GM12878 (cell line): ENCODE results near the gene ATF6B. TPM values are rescaled to one million over a fixed set of nuclear protein-coding genes. Genes with fewer than 3 reads are reported as not detected.

Experiments used
- ATF3 ChIP-seq: IDR thresholded peaks from 2 replicates; pipeline ENCODE4 v1.6.1; 2011; ENCODE audit warnings: low read depth, mild to moderate bottlenecking, low read length, moderate library complexity, borderline replicate concordance; ENCODE audit errors: extremely low read depth
- HDAC2 ChIP-seq: fragments of 200-600 bp; sonication (generic); IDR thresholded peaks from 2 replicates; pipeline ENCODE4 v1.6.1; 2017
- MAX ChIP-seq: IDR thresholded peaks from 2 replicates; pipeline ENCODE4 v1.6.1; 2012; ENCODE audit warnings: low read depth, low read length, improper control_type of control experiment
- NFIC ChIP-seq: IDR thresholded peaks from 2 replicates; pipeline ENCODE4 v1.6.1; 2012; ENCODE audit warnings: low read depth, mild to moderate bottlenecking, inconsistent platforms, low read length, moderate library complexity
- PBX3 ChIP-seq: IDR thresholded peaks from 2 replicates; pipeline ENCODE4 v1.6.1; 2011; ENCODE audit warnings: mild to moderate bottlenecking, low read depth, low read length, moderate library complexity; ENCODE audit not compliant: insufficient replicate concordance
- YBX1 ChIP-seq: fragments of 450-650 bp; IDR thresholded peaks from 2 replicates; pipeline ENCODE4 v1.6.1; 2016; ENCODE audit warnings: antibody characterized with exemption
- ZNF687 ChIP-seq: fragments of 450-650 bp; IDR thresholded peaks from 2 replicates; pipeline ENCODE4 v1.6.1; 2017; ENCODE audit warnings: mild to moderate bottlenecking, moderate library complexity
- polyA plus RNA-seq, 11 experiments: library from polyadenylated mRNA; depleted of rRNA in 4 of 11; unstranded in 6 of 11; stranded (reverse) in 5 of 11; fragments of >200 nt; fragmentation: Nextera tagmentation in 4 of 11; fragmentation: Illumina TruSeq in 1 of 11; extraction: Ambion mirVana in 4 of 11; extraction: Trizol in 1 of 11; gene quantifications; 1 replicate in 1 of 11; 2 replicates in 10 of 11; pipeline versions ENCODE4 v1.2.1 to v1.2.3, GENCODE V29; 2011 to 2016; ENCODE audit warnings: inconsistent platforms in 2 of 11, missing spikeins in 2 of 11, low read depth in 1 of 11
- total RNA-seq, 4 experiments: library from RNA; depleted of rRNA in 3 of 4; stranded (reverse); fragments of >200 nt in 3 of 4; fragmentation: Illumina TruSeq in 1 of 4; extraction: Trizol in 1 of 4; gene quantifications; 2 replicates each; pipeline versions ENCODE4 v1.2.1 to v1.2.3, GENCODE V29; 2013 to 2021

Gene ATF6B
- total and polyA plus RNA-seq, 10 of the 15 experiments (the other 5 are each of a cell fraction or from before 2014, with no cell fraction given) = 13.6 to 83.9 (median 44.0) TPM

- TF ChIP-seq PBX3 (no peak), MAX (no peak), NFIC (no peak), ATF3 (no peak), HDAC2 (no peak), ZNF687 (no peak), YBX1 (no peak)
Observed at GRCh38 chr6:32127409-32127716, 683 bp downstream of the ATF6B start (continued).
